ENCODE measurements around the gene PIEZO1.

PIEZO1 gene

GRCh38 chr16:88762941-88763340, 22.1 kb downstream of the PIEZO1 start:
- DNase-seq (ENCODE audit: low read depth): no peak
- no peak for TF ChIP-seq CTCF (IDR thresholded peaks at IDR 0.05; ENCODE audit: low read depth, low read length, missing control alignments)

GRCh38 chr16:88762258-88762870, 22.7 kb downstream of the PIEZO1 start:
- DNase-seq (ENCODE audit: low read depth): no peak
- TF ChIP-seq CTCF (IDR thresholded peaks at IDR 0.05; ENCODE audit: low read depth, low read length, missing control alignments): no peak
- no peak overlapping the region for H3K4me3 ChIP-seq (ENCODE audit: low read depth, low read length)

More at GRCh38 chr16:88762941-88763340, 22.1 kb downstream of the PIEZO1 start:
- no peak overlapping the region for H3K4me3 ChIP-seq (ENCODE audit: low read depth, low read length)

GRCh38 chr16:88761830-88762229, 23.2 kb downstream of the PIEZO1 start:
- H3K4me3 ChIP-seq (ENCODE audit: low read depth, low read length): no peak overlapping the region
- TF ChIP-seq CTCF (IDR thresholded peaks at IDR 0.05; ENCODE audit: low read depth, low read length, missing control alignments): no peak
- no peak for DNase-seq (ENCODE audit: low read depth)

GRCh38 chr16:88761143-88761534, 23.9 kb downstream of the PIEZO1 start:
- TF ChIP-seq CTCF (IDR thresholded peaks at IDR 0.05; ENCODE audit: low read depth, low read length, missing control alignments): no peak
- H3K4me3 ChIP-seq (ENCODE audit: low read depth, low read length): no peak overlapping the region
- DNase-seq (ENCODE audit: low read depth): no peak

GRCh38 chr16:88760424-88761142, 24.4 kb downstream of the PIEZO1 start:
- H3K4me3 ChIP-seq (ENCODE audit: low read depth, low read length): no peak overlapping the region
- no peak for TF ChIP-seq CTCF (IDR thresholded peaks at IDR 0.05; ENCODE audit: low read depth, low read length, missing control alignments)
- DNase-seq (ENCODE audit: low read depth): no peak

GRCh38 chr16:88759976-88760350, 25.1 kb downstream of the PIEZO1 start:
- TF ChIP-seq CTCF (IDR thresholded peaks at IDR 0.05; ENCODE audit: low read depth, low read length, missing control alignments): no peak
- no peak overlapping the region for H3K4me3 ChIP-seq (ENCODE audit: low read depth, low read length)
- DNase-seq (ENCODE audit: low read depth): no peak
